Measurements from ENCODE around the gene SLC7A1. TPM values are rescaled to one million over a fixed set of nuclear protein-coding genes. Genes with fewer than 3 reads are reported as not detected.

SLC7A1 gene
- total RNA-seq, 1 donor from 2014 or later, result 31.9 TPM

- no peak for DNase-seq (ENCODE audit: low spot score)
These were observed 135.6 kb downstream of the SLC7A1 start for GRCh38 chr13:29459813-29460355.
